IMR-90 (cell line): ENCODE results near the gene ADGRD1.

Source experiments
- BHLHE40 ChIP-seq: fragments of 150-350 bp; IDR thresholded peaks from 2 replicates; pipeline ENCODE4 v1.6.1; 2016; ENCODE audit warnings: mild to moderate bottlenecking, low read depth, low read length
- CEBPB ChIP-seq: IDR thresholded peaks from 2 replicates; pipeline ENCODE4 v1.6.1; 2012; ENCODE audit warnings: low read depth, low read length, improper control_type of control experiment
- CHD1 ChIP-seq: IDR thresholded peaks from 2 replicates; pipeline ENCODE4 v1.6.1; 2012; ENCODE audit warnings: low read depth, low read length, improper control_type of control experiment
- FOS ChIP-seq: fragments of 150-350 bp; IDR thresholded peaks from 2 replicates; pipeline ENCODE4 v1.6.1; 2016; ENCODE audit warnings: low read depth, low read length
- MAZ ChIP-seq: IDR thresholded peaks from 2 replicates; pipeline ENCODE4 v1.6.1; 2012; ENCODE audit warnings: low read depth, mild to moderate bottlenecking, low read length, improper control_type of control experiment, moderate library complexity, borderline replicate concordance
- MXI1 ChIP-seq: IDR thresholded peaks from 2 replicates; pipeline ENCODE4 v1.6.1; 2012; ENCODE audit warnings: low read depth, mild to moderate bottlenecking, low read length, moderate library complexity, borderline replicate concordance
- POLR2A ChIP-seq: IDR thresholded peaks from 2 replicates; pipeline ENCODE4 v1.6.1; 2012; ENCODE audit warnings: mild to moderate bottlenecking, low read depth, low read length
- RAD21 ChIP-seq: IDR thresholded peaks from 2 replicates; pipeline ENCODE4 v1.6.1; 2012; ENCODE audit warnings: low read length, improper control_type of control experiment
- RCOR1 ChIP-seq: IDR thresholded peaks from 2 replicates; pipeline ENCODE4 v1.6.1; 2012; ENCODE audit warnings: mild to moderate bottlenecking, low read length, improper control_type of control experiment; ENCODE audit not compliant: insufficient replicate concordance
- TF ChIP-seq, protein P1 (sequence below): conservative IDR thresholded peaks from 2 replicates; pipeline ENCODE4 v1.5.1; 2012; ENCODE audit warnings: mild to moderate bottlenecking, low read depth, low read length, improper control_type of control experiment
- TF ChIP-seq, protein P2 (sequence below): fragments of 150-350 bp; IDR thresholded peaks from 2 replicates; pipeline ENCODE4 v1.6.1; 2017; ENCODE audit warnings: mild to moderate bottlenecking, antibody characterized with exemption, low read length, low read depth
- TF ChIP-seq, protein P3 (sequence below): fragments of 150-350 bp; IDR thresholded peaks from 2 replicates; pipeline ENCODE4 v1.6.1; 2016; ENCODE audit warnings: low read depth, mild to moderate bottlenecking, low read length, moderate library complexity, borderline replicate concordance

DNA sequence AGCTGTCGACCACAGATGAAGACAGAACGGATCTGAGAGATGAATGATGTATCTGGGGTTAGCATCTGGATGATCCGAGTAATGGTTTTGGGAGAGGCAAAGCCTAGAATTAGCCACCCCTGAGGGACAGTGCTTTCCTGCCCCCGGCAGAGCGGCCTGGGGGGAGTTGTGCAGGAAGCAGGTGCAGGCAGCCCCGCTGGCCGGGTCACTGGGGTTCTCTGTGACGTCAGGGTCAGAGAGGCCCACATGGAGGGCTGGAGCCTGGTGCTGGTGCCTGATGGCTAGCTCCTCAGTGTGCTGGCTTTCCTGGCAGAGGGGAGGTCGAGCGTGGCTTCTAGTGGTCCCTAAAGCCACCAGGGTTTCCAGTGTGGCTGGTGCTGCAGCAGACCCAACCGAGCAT is 70.3 kb downstream of the ADGRD1 start:
- TF ChIP-seq MXI1 = no peak
- no peak for TF ChIP-seq CEBPB
- TF ChIP-seq, protein P1, sequence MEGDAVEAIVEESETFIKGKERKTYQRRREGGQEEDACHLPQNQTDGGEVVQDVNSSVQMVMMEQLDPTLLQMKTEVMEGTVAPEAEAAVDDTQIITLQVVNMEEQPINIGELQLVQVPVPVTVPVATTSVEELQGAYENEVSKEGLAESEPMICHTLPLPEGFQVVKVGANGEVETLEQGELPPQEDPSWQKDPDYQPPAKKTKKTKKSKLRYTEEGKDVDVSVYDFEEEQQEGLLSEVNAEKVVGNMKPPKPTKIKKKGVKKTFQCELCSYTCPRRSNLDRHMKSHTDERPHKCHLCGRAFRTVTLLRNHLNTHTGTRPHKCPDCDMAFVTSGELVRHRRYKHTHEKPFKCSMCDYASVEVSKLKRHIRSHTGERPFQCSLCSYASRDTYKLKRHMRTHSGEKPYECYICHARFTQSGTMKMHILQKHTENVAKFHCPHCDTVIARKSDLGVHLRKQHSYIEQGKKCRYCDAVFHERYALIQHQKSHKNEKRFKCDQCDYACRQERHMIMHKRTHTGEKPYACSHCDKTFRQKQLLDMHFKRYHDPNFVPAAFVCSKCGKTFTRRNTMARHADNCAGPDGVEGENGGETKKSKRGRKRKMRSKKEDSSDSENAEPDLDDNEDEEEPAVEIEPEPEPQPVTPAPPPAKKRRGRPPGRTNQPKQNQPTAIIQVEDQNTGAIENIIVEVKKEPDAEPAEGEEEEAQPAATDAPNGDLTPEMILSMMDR = no peak
- TF ChIP-seq POLR2A = no peak
- TF ChIP-seq BHLHE40 = no peak
- TF ChIP-seq, protein P2, sequence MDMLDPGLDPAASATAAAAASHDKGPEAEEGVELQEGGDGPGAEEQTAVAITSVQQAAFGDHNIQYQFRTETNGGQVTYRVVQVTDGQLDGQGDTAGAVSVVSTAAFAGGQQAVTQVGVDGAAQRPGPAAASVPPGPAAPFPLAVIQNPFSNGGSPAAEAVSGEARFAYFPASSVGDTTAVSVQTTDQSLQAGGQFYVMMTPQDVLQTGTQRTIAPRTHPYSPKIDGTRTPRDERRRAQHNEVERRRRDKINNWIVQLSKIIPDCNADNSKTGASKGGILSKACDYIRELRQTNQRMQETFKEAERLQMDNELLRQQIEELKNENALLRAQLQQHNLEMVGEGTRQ = no peak
- TF ChIP-seq RAD21 = no peak
- TF ChIP-seq RCOR1 = no peak
- no peak for TF ChIP-seq MAZ
- TF ChIP-seq, protein P3, sequence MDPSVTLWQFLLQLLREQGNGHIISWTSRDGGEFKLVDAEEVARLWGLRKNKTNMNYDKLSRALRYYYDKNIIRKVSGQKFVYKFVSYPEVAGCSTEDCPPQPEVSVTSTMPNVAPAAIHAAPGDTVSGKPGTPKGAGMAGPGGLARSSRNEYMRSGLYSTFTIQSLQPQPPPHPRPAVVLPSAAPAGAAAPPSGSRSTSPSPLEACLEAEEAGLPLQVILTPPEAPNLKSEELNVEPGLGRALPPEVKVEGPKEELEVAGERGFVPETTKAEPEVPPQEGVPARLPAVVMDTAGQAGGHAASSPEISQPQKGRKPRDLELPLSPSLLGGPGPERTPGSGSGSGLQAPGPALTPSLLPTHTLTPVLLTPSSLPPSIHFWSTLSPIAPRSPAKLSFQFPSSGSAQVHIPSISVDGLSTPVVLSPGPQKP = no peak
- TF ChIP-seq FOS = no peak
- no peak for TF ChIP-seq CHD1
